IMR-90 (cell line): ENCODE results near the gene CCDC167.

Source experiments
- CTCF ChIP-seq: conservative IDR thresholded peaks from 2 replicates; pipeline ENCODE4 v1.5.1; 2012; ENCODE audit warnings: mild to moderate bottlenecking, low read depth, low read length, improper control_type of control experiment
- POLR2A ChIP-seq: IDR thresholded peaks from 2 replicates; pipeline ENCODE4 v1.6.1; 2012; ENCODE audit warnings: mild to moderate bottlenecking, low read depth, low read length

DNA sequence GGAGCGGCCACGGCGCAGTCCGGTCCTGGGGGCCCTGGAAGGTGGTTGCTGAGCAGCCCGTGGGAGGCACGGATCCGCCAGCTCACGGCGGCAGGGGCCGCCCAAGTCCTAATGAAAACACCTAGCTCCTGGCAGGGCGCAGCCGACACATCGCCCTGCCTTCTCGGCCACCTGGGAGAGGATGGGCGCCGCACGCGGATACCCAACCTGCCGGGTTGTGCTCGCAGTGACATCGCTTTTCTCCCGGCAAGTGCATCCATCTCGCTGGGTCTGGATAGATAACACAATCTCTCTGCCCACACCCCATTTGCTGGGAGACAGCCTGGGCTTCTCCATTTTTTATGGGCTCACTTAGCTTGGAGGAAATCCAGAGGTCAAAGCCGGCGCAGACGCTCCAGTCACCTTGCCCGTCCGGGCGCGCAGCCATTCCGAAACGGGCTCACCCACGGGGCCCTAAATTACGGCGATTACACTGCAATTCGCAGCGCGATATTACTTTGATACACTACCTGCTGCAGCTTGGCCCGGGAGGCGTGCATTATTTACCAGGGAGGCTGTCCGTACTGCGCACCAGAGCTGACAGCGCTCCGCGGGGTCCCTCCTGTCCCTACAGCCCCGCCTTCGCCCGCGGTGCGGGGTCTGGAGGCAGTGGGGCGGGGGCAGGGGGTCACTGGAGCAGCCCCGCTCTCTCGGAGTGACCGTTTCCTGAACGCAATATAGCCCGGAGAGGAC, 36.2 kb upstream of the CCDC167 start:
- TF ChIP-seq CTCF (0 out of 2 replicates have a peak, but pooled peaks have one; percentile 1), POLR2A (no peak)
